HL-60/S4 treated with retinoic acid at 250 ng/mL for 4 days and 3 days (cell line): ENCODE data around the gene NR2E3.

Experiments used
- in situ Hi-C: fragments of 300-500 bp; cut with MboI; formaldehyde crosslinking; loops from 2 replicates; pipeline ENCODE4 v1.7.0; 2022; ENCODE audit warnings: low sequenced_read_pairs

NR2E3 gene

GRCh38 chr15:71790081-71790480 lies 20.3 kb upstream of the NR2E3 start:
- in situ Hi-C loops = no loop called here

- in situ Hi-C loops = no loop called here
Measured at GRCh38 chr15:71791975-71792374, 18.4 kb upstream of the NR2E3 start.

- in situ Hi-C loops = no loop called here
Measured at GRCh38 chr15:71792521-71792920, 17.8 kb upstream of the NR2E3 start.

GRCh38 chr15:71798641-71799040 lies 11.7 kb upstream of the NR2E3 start:
- in situ Hi-C loops = no loop called here

- in situ Hi-C loops = no loop called here
Measured at GRCh38 chr15:71800190-71800589, 10.2 kb upstream of the NR2E3 start.

- in situ Hi-C loops = no loop called here
Measured at GRCh38 chr15:71800835-71801745, 9.3 kb upstream of the NR2E3 start.

GRCh38 chr15:71801935-71802655 lies 8.3 kb upstream of the NR2E3 start:
- in situ Hi-C loops = no loop called here

- in situ Hi-C loops = no loop called here
Measured at GRCh38 chr15:71802770-71803169, 7.6 kb upstream of the NR2E3 start.

- in situ Hi-C loops = no loop called here
Measured at GRCh38 chr15:71804226-71804625, 6.1 kb upstream of the NR2E3 start.

GRCh38 chr15:71804695-71805470 lies 5.5 kb upstream of the NR2E3 start:
- in situ Hi-C loops = no loop called here

- in situ Hi-C loops = no loop called here
Measured at GRCh38 chr15:71806452-71806931, 3.9 kb upstream of the NR2E3 start.

- in situ Hi-C loops = no loop called here
Measured at GRCh38 chr15:71807125-71807629, 3.2 kb upstream of the NR2E3 start.

- in situ Hi-C loops = no loop called here
Measured at GRCh38 chr15:71807691-71808091, 2.7 kb upstream of the NR2E3 start.

- in situ Hi-C loops = no loop called here
Measured at GRCh38 chr15:71808311-71809020, 1.9 kb upstream of the NR2E3 start.

- in situ Hi-C loops = no loop called here
Measured at GRCh38 chr15:71809346-71809745, 1.0 kb upstream of the NR2E3 start.

GRCh38 chr15:71811036-71811736 lies 832 bp downstream of the NR2E3 start:
- in situ Hi-C loops = no loop called here

- in situ Hi-C loops = no loop called here
Measured at GRCh38 chr15:71811752-71812735, 1.7 kb downstream of the NR2E3 start.

- in situ Hi-C loops = no loop called here
Measured at GRCh38 chr15:71812966-71813722, 2.8 kb downstream of the NR2E3 start.
